ENCODE measurements around the gene SULT2B1.
A peak's percentile ranks its signal among the peaks of the same experiment; 100 is the strongest.

DNA sequence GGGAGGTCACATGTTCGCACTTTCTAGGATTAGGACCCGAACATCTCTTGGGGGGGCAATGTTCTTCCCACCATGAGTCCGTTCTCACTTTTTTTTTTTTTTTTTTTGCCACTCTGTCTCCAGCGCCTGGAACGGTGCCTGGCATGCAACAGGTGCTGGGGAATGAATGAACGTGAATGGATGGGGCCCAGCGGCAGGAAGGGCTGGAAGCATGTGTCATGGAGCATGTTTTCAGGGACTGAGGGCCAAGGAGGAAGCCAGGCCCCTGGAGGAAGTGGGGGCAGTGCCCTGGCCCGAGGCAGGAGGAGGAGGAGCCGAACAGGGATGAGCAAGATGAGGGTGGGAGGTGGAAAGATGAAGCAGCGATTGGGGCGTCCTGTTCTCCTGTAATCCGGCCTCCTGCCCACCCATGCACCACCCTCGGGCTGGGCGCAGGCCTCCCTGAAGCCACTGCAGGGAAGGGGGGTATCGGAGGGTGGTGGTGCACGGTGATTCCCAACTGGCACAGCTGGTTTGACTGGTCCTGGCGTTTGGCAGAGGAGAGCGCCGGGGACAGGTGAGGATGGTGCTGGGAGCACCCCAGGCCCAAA is 8.8 kb upstream of the SULT2B1 start:
- TF ChIP-seq CTCF (IDR thresholded peaks at IDR 0.05) (no peak), POLR2AphosphoS5 (IDR thresholded peaks at IDR 0.05) (peak; percentile 93)

All from prostate gland (tissue), 2 donors.